T-helper 1 cell treated with Interleukin-12 subunit alpha and Interleukin-12 subunit beta and Interleukin-4 antibody, amounts not matched to agents 30 μg/mL and 1 μg/mL, for 36 hours (primary cell): ENCODE results near the gene ANKS3.

ENCODE experiments used
- H3K27ac Mint-ChIP-seq: one replicate; pipeline ENCODE4 v1.8.0; 2021; ENCODE audit warnings: mild to moderate bottlenecking, mixed read lengths
- H3K27me3 Mint-ChIP-seq: one replicate; pipeline ENCODE4 v1.8.0; 2021; ENCODE audit warnings: low read depth, mixed read lengths
- H3K36me3 Mint-ChIP-seq: one replicate; pipeline ENCODE4 v1.8.0; 2021; ENCODE audit warnings: low read depth, mixed read lengths
- H3K4me1 Mint-ChIP-seq: one replicate; pipeline ENCODE4 v1.8.0; 2021; ENCODE audit warnings: low read depth, mixed read lengths
- H3K4me3 Mint-ChIP-seq: one replicate; pipeline ENCODE4 v1.8.0; 2021; ENCODE audit warnings: mild to moderate bottlenecking, moderate library complexity, mixed read lengths
- H3K9me3 Mint-ChIP-seq: one replicate; pipeline ENCODE4 v1.8.0; 2021; ENCODE audit warnings: mixed read lengths

Gene ANKS3

DNA sequence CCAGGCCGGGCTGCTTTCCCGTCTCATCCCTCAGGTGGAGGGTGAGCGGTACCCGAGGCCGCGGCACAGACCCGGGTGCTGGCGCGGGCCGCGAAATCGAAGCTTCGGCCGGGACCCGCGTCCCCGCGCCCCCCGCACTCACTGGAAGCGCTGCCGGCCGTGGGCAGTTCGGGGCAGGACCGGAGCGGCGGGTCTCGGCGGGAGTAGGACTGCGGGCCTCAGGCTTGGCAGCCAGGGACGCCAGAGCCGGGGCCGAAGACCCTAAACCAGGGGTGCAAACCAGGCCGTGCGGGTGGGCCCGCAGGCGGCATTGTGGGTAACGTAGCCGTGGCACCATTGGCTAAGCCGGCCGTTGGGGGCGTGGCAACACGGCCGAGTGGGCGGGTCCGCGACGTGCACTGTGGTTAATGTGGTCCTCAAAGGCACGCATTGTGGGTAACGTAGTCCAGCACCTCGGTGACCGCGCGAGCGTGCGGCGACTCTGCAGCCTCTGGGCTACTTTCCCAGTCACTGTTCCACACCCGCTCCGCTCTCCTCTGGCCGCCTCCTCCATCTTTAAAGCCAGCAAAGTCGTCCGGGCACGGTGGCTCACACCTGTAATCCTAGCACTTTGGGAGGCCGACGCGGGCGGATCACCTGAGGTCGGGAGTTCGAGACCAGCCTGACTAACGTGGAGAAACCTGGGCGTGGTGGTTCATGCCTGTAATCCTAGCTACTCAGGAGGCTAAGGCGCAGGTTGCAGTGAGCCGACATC lies 33.0 kb upstream of the ANKS3 start, which contains the start of gene ZNF500:
Gene ZNF500 (minus strand): TSS at position 288 of the 754 bp plus-strand sequence. CDS start 1,184 bp downstream, outside the sequence.
- Mint-ChIP-seq H3K36me3 (peaks cover 11% of the 10 kb centered on the region), H3K27me3 (no peaks in the 10 kb centered on the region), H3K4me3 (peak within 1 kb of the TSS; percentile 94), H3K4me1 (peaks cover 21% of the 10 kb centered on the region), H3K9me3 (no peaks in the 10 kb centered on the region), H3K27ac (peak within 1 kb of the TSS; percentile 86)

DNA sequence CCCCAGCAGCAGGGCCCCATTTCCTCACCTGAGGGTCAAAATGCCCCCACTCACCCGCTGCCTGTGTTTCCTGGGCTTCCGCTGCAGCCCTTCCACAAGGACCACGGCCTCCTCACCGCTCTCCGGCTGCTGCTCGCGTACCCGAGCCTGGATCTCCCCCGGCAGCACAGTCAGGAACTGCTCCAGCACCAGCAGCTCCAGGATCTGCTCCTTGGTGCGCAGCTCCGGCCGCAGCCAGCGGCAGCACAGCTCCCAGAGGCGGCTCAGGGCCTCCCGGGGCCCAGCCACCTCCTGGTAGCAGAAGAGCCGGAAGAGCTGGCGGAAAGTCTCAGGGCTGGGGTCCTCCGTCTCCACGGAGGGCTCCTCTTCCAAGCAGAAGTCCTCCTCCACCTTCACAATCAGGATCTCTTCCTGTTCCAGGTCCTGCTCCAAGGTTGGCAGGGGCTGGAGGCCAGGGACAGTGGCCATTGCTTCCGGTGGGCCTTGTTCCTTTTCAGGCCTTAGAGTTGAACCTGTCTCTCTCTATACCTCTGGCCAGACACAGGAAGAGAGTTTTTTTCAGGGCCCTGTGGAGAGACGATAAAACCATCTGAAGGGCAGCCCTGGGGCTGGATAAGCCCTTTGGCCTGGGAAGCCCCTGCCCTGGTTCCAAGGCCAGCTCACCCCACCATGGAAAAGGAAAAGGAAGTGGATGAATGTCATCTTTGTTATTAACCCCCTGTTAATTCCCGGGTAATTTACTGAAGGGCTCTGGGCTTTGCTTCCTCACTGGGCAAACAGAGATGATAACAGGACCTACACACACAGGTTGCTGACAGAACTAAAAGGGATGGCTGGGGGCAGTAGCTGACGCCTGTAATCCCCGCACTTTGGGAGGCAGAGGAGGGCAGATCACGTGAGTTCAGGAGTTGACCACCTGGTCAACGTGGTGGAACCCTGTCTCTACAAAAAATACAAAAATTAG lies 31.7 kb upstream of the ANKS3 start:
- no peaks in the 10 kb centered on the region for H3K9me3 Mint-ChIP-seq
- peaks cover 11% of the 10 kb centered on the region for H3K36me3 Mint-ChIP-seq
- H3K4me1 Mint-ChIP-seq, result peaks cover 21% of the 10 kb centered on the region
- H3K27ac Mint-ChIP-seq, result peak overlapping the region; percentile 86
- H3K27me3 Mint-ChIP-seq, result no peaks in the 10 kb centered on the region
- H3K4me3 Mint-ChIP-seq, result peak overlapping the region; percentile 84

DNA sequence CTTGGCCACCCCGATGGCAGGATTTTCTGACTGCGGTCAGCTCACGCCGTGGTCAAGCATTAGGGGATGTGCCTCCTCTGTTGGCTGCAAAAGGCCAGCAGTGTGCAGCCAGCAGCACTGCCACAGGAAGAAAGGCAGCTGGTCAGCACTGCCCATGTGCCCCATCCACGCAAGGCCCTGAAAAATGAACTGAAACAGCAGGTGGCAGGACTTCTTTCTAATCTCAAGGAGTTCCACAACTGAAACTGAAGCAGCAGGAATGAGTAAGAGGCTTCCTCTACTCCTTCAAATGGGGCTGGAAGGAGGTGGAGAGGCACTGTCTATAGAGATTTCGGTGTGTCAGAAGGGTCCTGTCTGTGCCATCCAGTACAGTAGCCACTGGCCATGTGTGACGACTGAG lies 29.7 kb upstream of the ANKS3 start:
- H3K27me3 Mint-ChIP-seq, result no peaks in the 10 kb centered on the region
- peaks cover 21% of the 10 kb centered on the region for H3K4me1 Mint-ChIP-seq
- no peaks in the 10 kb centered on the region for H3K9me3 Mint-ChIP-seq
- no peak overlapping the region for H3K4me3 Mint-ChIP-seq
- H3K36me3 Mint-ChIP-seq, result peaks cover 17% of the 10 kb centered on the region
- no peak overlapping the region for H3K27ac Mint-ChIP-seq

DNA sequence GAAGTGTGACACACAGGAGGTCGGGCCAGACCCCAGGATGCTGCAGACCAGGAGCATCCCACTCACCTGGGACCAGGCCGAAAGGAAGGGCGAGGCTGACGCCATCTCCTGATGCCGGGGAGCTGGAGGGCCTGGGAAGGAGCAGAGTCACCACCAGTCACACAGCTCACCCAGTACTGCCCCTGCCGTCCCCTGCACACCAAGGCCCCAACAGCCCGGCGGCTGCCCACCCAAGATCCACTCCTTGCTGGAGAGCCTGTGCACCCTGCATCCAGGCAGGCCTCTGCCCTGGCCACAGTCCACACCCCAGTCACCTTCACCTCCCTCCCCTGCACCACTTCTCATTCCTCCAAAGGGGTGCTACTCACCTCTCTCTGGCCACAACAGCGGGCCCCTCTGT lies 28.1 kb upstream of the ANKS3 start:
- Mint-ChIP-seq H3K27ac (no peak overlapping the region), H3K36me3 (peaks cover 21% of the 10 kb centered on the region), H3K4me3 (no peak overlapping the region), H3K9me3 (no peaks in the 10 kb centered on the region), H3K27me3 (no peaks in the 10 kb centered on the region), H3K4me1 (peaks cover 9% of the 10 kb centered on the region)

DNA sequence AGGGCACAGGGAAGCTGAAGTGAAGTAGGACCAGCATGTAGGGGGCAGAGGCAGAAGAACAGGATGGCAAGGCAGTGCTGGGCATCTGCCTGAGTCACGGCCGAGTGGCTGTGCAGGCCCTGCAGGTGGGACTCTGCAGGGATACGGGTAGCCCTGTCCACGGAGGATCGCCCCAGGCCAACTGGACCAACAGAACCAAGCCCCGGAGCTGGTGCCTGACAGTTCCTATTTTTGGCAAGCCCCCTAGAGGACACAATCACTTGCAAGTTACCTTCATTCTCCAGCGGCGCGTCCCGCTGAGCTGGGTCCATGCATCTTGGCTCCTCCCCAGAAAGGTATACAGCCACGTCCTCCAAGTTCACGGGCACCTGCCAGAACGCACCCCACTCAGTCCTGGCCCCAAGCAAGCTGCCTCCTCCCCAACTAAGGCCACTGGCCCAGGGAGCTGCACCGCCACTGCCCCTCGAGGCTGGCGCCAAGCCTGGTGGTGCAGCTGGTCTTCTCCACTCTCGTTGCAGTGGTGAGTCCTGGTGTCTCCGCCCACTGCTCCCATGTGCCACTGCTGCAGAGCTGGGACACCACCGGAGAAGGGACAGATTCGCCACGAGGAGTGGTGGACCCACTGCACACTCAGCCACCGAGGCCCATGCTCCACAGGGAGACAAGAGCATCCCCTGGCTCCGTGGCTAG lies 26.3 kb upstream of the ANKS3 start:
- no peak overlapping the region for H3K27ac Mint-ChIP-seq
- no peaks in the 10 kb centered on the region for H3K4me1 Mint-ChIP-seq
- peaks cover 4% of the 10 kb centered on the region for H3K9me3 Mint-ChIP-seq
- no peaks in the 10 kb centered on the region for H3K27me3 Mint-ChIP-seq
- H3K36me3 Mint-ChIP-seq, result peaks cover 24% of the 10 kb centered on the region
- H3K4me3 Mint-ChIP-seq, result no peak overlapping the region

DNA sequence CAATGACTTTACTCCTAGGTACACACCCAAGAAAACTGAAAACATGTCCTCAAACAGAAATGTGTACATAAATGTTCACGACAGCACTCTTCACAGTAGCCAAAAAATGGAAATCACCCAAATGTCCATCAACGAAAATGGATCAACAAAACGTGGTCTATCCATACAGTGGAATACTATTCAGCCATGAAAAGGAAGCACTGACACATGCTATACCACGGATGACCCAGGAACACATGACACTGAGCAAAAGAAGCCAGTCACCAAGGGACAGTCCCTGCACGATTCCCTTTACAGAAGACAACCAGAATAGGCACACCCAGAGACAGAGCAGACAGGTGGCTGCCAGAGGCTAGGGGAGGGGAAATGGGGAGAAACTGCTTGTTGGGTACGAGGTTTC lies 21.6 kb upstream of the ANKS3 start:
- Mint-ChIP-seq H3K36me3 (peaks cover 31% of the 10 kb centered on the region), H3K4me1 (no peaks in the 10 kb centered on the region), H3K27me3 (no peaks in the 10 kb centered on the region), H3K9me3 (peaks cover 7% of the 10 kb centered on the region), H3K27ac (no peak overlapping the region), H3K4me3 (no peak overlapping the region)

DNA sequence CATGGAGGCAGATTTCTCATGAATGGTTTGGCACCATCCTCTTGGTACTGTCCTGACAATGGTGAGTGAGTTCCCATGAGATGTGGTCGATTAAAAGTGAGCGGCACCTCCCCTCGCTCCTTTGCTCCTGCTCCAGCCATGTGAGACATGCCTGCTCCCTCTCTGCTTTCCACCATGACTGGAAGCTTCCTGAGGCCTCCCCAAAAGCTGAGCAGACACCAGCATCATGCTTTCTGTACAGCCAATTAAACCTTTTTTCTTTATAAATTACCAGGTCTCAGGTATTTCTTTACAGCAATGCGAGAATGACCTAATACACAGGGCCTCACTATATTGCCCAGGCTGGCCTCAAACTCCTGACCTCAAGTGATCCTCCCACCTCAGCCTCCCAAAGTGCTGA lies 20.8 kb upstream of the ANKS3 start:
- no peaks in the 10 kb centered on the region for H3K27me3 Mint-ChIP-seq
- peaks cover 7% of the 10 kb centered on the region for H3K9me3 Mint-ChIP-seq
- H3K36me3 Mint-ChIP-seq, result peaks cover 30% of the 10 kb centered on the region
- H3K4me1 Mint-ChIP-seq, result no peaks in the 10 kb centered on the region
- no peak overlapping the region for H3K4me3 Mint-ChIP-seq
- H3K27ac Mint-ChIP-seq, result no peak overlapping the region

DNA sequence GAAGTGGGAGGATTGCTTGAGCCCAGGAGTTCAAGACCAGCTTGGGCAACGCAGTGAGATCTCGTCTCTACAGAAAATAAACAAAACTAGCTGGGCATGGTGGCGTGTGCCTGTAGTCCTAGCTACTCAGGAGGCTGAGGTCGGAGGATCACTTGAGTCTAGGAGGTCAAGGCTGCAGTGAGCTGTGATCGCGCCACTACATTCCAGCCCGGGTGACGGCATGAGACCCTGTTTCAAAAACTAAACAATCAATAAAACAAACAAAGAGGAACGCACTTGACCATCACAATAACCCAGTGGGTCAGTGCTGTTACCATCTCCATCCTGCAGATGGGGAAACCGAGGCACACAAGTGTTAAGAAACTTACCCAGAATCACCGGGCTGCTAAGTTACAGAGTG lies 19.2 kb upstream of the ANKS3 start:
- Mint-ChIP-seq H3K27ac (no peak overlapping the region), H3K27me3 (no peaks in the 10 kb centered on the region), H3K36me3 (peaks cover 21% of the 10 kb centered on the region), H3K4me3 (no peak overlapping the region), H3K9me3 (peaks cover 7% of the 10 kb centered on the region), H3K4me1 (no peaks in the 10 kb centered on the region)

DNA sequence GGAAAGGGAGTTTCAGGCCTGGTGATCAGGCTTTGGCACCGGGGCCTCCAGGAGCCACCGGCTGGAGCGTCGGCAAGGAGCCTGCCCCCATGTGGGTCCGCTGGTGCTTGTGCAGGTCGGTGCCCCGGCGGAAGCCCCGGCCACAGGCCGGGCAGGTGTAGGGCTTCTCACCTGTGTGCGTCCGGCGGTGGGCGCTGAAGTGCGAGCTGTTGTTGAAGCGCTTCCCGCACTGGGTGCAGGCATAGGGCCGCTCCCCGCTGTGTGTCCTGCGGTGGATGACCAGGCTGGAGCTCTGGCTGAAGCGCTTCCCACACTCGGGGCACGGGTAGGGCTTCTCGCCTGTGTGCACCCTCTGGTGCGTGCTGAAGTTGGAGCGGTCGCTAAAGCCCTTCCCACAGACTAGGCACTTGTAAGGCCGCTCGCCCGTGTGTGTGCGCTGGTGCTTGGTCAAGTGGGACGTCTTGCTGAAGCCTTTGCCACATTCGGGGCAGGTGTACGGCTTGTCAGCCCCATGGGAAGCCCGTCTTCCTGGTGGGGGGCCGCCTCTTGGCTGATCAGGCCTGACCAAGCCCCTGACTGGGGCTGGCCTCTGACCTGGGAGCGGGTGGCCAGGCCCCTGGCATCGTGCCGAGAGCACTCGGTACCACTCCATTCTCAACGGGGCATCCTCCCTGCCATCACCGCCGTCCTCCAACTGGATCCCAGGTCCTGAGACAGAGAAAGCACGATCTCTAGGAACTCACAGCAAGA lies 18.5 kb upstream of the ANKS3 start:
- Mint-ChIP-seq H3K9me3 (peaks cover 7% of the 10 kb centered on the region), H3K27ac (no peak overlapping the region), H3K36me3 (peaks cover 21% of the 10 kb centered on the region), H3K4me1 (peaks cover 5% of the 10 kb centered on the region), H3K4me3 (no peak overlapping the region), H3K27me3 (no peaks in the 10 kb centered on the region)

DNA sequence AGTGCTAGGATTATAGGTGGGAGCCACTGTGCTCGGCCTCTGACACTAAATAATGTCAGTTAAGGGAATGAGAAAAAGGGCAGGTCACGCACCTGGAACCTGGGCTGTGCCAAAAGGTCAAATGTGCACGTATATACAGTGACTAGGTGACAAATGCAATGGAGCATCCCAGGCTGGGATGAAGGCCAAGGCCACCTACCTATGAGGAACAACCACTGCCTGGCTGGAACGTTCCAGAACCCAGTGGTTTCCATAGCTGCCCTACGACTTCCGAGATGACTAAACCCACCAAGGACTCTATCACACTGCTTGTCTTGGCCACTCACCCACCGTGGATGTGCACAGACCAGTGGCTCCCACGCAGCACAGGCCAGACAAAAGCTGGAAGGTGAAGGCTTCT lies 16.8 kb upstream of the ANKS3 start:
- Mint-ChIP-seq H3K27ac (no peak overlapping the region), H3K4me3 (no peak overlapping the region), H3K9me3 (peaks cover 7% of the 10 kb centered on the region), H3K27me3 (no peaks in the 10 kb centered on the region), H3K36me3 (peaks cover 18% of the 10 kb centered on the region), H3K4me1 (peaks cover 6% of the 10 kb centered on the region)

DNA sequence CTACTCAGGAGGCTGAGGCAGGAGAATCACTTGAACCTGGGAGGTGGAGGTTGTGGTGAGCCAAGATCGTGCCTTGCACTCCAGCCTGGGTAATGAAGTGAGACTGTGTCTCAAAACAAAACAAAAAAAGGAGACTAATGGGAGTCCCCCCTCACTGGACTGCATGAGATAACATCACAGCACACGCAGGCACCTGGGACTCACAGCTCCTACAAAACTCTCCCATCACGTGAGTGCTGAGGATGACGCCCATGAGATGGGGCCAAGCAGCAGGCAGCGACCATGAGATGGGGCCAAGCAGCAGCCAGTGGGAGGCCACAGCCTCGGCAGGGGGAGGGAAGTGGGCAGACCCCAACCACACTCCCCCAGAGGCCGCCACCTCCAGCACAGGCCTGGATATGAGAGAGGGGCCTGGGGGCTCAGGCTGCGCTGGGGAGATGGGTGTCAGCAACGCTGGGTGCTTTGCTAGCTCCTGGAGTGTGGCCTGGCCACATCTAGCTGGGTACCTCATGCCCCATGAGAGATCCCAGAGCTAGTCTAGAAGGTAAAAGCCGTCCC lies 15.7 kb upstream of the ANKS3 start:
- Mint-ChIP-seq H3K27ac (no peak overlapping the region), H3K36me3 (peaks cover 9% of the 10 kb centered on the region), H3K4me1 (peaks cover 6% of the 10 kb centered on the region), H3K9me3 (peaks cover 1% of the 10 kb centered on the region), H3K4me3 (no peak overlapping the region), H3K27me3 (no peaks in the 10 kb centered on the region)

DNA sequence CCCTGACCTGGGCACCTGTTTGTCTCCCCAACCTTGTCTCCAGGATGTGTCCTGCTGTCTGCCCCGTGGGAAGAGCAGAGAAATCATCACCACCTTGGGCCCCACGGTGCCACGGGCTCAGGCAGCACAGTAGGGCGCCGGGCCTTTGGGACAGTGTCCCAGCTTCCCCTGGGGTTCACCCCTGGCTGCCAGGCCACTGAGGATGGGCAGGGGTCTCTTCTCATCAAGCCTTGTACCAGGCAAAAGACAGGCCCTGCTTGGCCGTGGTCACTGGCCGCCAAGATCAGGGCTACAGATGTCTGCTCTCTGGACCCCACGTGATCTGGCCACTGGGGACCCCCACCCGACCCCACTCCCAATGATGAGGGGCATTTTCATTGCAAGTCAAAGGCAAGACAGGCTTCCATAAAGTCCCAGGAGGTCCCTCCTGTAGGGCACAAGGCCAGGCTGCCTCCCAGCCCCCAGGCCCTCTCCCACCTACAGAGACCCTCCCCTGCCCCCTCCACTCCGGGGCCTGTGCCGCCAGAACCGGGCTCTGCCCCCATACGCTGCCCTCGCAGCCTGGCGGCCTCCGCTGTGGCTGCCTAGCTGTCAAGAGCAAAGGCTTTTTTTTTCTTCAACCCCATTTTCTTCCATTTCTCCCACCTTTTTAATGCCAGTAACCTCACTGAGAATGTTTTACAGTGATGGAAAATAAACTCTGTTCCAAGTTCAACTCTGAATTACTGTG lies 14.8 kb upstream of the ANKS3 start:
- Mint-ChIP-seq H3K27me3 (no peaks in the 10 kb centered on the region), H3K9me3 (no peaks in the 10 kb centered on the region), H3K36me3 (peaks cover 6% of the 10 kb centered on the region), H3K4me3 (no peak overlapping the region), H3K4me1 (peaks cover 6% of the 10 kb centered on the region), H3K27ac (no peak overlapping the region)
